Lung (tissue), 12 donors: ENCODE data around the gene ZNF562. TPM values are rescaled to one million over a fixed set of nuclear protein-coding genes. Genes with fewer than 3 reads are reported as not detected.
"Not testable (repeated sequence)": the region's sequence is repeated elsewhere in the genome, so short reads cannot be mapped to it uniquely, and the experiment has no call there.

Experiments
- ATAC-seq: fragments of 200-7000 bp; cut with Tn5 transposase; one replicate; pipeline ENCODE4 v1.9.1; 2020; ENCODE audit warnings: moderate number of reproducible peaks; ENCODE audit not compliant: insufficient read depth, low FRiP score
- DNase-seq, 3 donors: peaks; one replicate each; pipeline ENCODE4 v3.0.0-alpha.2; 2013 to 2017
- H3K27ac ChIP-seq, 2 donors: one replicate each; pipeline ENCODE4 v1.5.1; 2013; ENCODE audit warnings: mild to moderate bottlenecking in 2 of 2, moderate library complexity in 2 of 2, control low read depth in 1 of 2, inconsistent platforms in 1 of 2, low read depth in 1 of 2, low read length in 1 of 2
- H3K27me3 ChIP-seq, 3 donors: one replicate each; pipeline ENCODE4 v1.5.1; 2013; ENCODE audit warnings: low read length in 2 of 3; ENCODE audit not compliant: control insufficient read depth in 3 of 3, insufficient read depth in 3 of 3
- H3K36me3 ChIP-seq, 4 donors: one replicate each; pipeline ENCODE4 v1.5.1; 2013; ENCODE audit warnings: low read length in 4 of 4, mild to moderate bottlenecking in 1 of 4, moderate library complexity in 1 of 4; ENCODE audit not compliant: control insufficient read depth in 4 of 4, insufficient read depth in 4 of 4
- H3K4me1 ChIP-seq, 5 donors: one replicate each; pipeline ENCODE4 v1.5.1; 2013; ENCODE audit warnings: low read length in 5 of 5, mild to moderate bottlenecking in 2 of 5, moderate library complexity in 1 of 5; ENCODE audit not compliant: control insufficient read depth in 5 of 5, insufficient read depth in 5 of 5
- H3K4me3 ChIP-seq: one replicate; pipeline ENCODE4 v1.5.1; 2013; ENCODE audit warnings: mild to moderate bottlenecking, control low read depth, moderate library complexity
- H3K9ac ChIP-seq, 2 donors: one replicate each; pipeline ENCODE4 v1.5.1; 2013; ENCODE audit warnings: low read length in 2 of 2, control low read depth in 1 of 2; ENCODE audit not compliant: insufficient read depth in 1 of 2
- H3K9me3 ChIP-seq, 4 donors: one replicate each; pipeline ENCODE4 v1.5.1; 2013; ENCODE audit warnings: low read length in 3 of 4, mild to moderate bottlenecking in 1 of 4, moderate library complexity in 1 of 4; ENCODE audit not compliant: control insufficient read depth in 4 of 4, insufficient read depth in 3 of 4
- WGBS, 2 donors: extraction: QIAGEN DNeasy Blood & Tissue Kit; methylation state at CpG; one replicate each; pipeline ENCODE4 v1.1.7; 2013; 5-methylcytosine and 5-hydroxymethylcytosine counted together
- polyA plus RNA-seq, 2 donors: library from polyadenylated mRNA; stranded (reverse); fragments of 200-250 nt; gene quantifications; one replicate each; pipeline ENCODE4 v1.2.1, GENCODE V29; 2013
- total RNA-seq, 2 donors: library from RNA; depleted of rRNA in 1 of 2; stranded (reverse); fragments of >200 nt in 1 of 2; gene quantifications; one replicate each; pipeline ENCODE4 v1.2.1, GENCODE V29; 2014 to 2021
- TF ChIP-seq, protein P1 (sequence below): IDR thresholded peaks from 2 replicates; pipeline ENCODE4 v1.5.1; 2012; ENCODE audit warnings: mild to moderate bottlenecking; ENCODE audit errors: control extremely low read depth, extremely low read depth
- donor health status: control.
- donor health status: control.
- donor health status: Bipolar disorder and iron deficiency.
- donor health status: healthy.
- donor health status: DM: yes; HTN: yes; CAD: no.

Gene ZNF562
- total and polyA plus RNA-seq, 4 donors: 6.2 to 45.9 (median 18.3) TPM

DNA sequence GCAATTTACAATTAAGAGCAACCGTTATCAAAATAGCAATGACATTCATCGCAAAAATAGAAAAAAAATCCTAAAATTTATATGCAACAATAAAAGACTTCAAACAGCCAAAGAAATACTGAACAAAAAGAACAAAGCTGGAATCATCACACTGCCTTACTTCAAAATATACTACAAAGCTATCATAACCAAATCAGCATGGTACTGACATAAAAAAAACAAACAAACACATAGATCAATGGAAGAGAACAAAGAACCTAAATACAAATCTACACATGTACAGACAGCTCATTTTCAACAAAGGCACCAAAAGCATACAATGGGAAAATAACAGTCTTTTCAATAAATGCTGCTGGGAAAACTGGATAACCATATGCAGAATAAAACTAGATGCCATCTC lies 6.4 kb downstream of the ZNF562 start:
- no peak overlapping the region for H3K9ac ChIP-seq
- H3K36me3 ChIP-seq: peaks cover 4 to 40% (median 9%) of the 10 kb centered on the region in 4 donors
- no peaks in the 10 kb centered on the region for H3K27me3 ChIP-seq
- no peak overlapping the region for H3K4me3 ChIP-seq
- ATAC-seq (no peak), DNase-seq (no peak)
- H3K9me3 ChIP-seq: peaks cover 0 to 31% (median 12%) of the 10 kb centered on the region in 4 donors
- TF ChIP-seq, protein P1, sequence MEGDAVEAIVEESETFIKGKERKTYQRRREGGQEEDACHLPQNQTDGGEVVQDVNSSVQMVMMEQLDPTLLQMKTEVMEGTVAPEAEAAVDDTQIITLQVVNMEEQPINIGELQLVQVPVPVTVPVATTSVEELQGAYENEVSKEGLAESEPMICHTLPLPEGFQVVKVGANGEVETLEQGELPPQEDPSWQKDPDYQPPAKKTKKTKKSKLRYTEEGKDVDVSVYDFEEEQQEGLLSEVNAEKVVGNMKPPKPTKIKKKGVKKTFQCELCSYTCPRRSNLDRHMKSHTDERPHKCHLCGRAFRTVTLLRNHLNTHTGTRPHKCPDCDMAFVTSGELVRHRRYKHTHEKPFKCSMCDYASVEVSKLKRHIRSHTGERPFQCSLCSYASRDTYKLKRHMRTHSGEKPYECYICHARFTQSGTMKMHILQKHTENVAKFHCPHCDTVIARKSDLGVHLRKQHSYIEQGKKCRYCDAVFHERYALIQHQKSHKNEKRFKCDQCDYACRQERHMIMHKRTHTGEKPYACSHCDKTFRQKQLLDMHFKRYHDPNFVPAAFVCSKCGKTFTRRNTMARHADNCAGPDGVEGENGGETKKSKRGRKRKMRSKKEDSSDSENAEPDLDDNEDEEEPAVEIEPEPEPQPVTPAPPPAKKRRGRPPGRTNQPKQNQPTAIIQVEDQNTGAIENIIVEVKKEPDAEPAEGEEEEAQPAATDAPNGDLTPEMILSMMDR: no peak
- 98% methylated on average over 2 of the region's 2 CpGs for WGBS, 2 donors
- no peaks in the 10 kb centered on the region for H3K4me1 ChIP-seq
- no peak overlapping the region for H3K27ac ChIP-seq

DNA sequence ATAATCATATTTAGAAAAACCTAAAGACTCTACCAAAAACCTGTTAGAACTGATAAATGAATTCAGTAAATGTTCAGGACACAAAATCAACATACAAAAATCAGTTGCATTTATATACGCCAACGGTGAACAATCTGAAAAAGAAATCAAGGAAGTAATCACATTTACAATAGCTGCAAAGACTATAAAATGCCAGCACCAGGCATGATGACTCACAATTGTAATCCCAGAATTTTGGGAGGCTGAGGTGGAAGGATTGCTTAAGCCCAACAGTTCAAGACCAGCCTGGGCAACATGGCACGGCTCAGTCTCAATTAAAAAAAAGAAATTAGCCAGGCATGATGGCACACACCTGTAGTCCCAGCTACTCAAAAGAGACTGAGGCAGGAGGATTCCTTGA lies 7.0 kb downstream of the ZNF562 start:
- Histone ChIP-seq H3K9ac (no peak overlapping the region), H3K27me3 (no peaks in the 10 kb centered on the region), H3K4me1 (no peaks in the 10 kb centered on the region), H3K36me3 (peaks cover 4 to 37% (median 9%) of the 10 kb centered on the region in 4 donors), H3K9me3 (peaks cover 0 to 27% (median 11%) of the 10 kb centered on the region in 4 donors), H3K4me3 (no peak overlapping the region), H3K27ac (no peak overlapping the region)
- ATAC-seq (no peak), DNase-seq (no peak)
- TF ChIP-seq, protein P1: no peak
- WGBS, 2 donors: 90 to 95% methylated on average over 3 of the region's 3 CpGs

DNA sequence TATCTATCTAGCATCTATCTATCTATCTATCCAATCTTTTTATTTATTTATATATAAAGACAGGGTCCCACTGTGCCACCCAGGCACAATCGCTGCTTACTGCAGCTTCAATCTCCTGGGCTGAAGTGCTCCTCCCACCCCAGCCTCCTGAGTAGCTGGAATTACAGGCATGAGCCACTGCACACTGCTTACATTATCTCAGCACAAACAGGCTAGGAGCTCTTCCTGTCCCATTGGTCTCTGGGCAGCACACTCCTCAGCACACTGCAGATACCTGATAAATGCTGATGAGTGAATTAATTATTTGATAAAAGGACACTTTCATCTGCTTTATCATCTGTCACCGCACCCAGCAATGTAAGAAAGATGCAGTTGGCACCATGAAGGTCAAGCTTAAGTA lies 16.1 kb downstream of the ZNF562 start:
- ATAC-seq: no peak
- H3K27me3 ChIP-seq: no peaks in the 10 kb centered on the region
- 83 to 85% methylated on average over 2 of the region's 2 CpGs for WGBS, 2 donors
- H3K4me1 ChIP-seq: peaks cover 0 to 4% (median 0%) of the 10 kb centered on the region in 5 donors
- peaks cover 0 to 22% (median 10%) of the 10 kb centered on the region in 4 donors for H3K9me3 ChIP-seq
- H3K36me3 ChIP-seq: peaks cover 26 to 35% (median 32%) of the 10 kb centered on the region in 4 donors
- H3K27ac ChIP-seq: no peak overlapping the region
- no peak overlapping the region for H3K4me3 ChIP-seq
- H3K9ac ChIP-seq: no peak overlapping the region
- TF ChIP-seq, protein P1: no peak
- no peak for DNase-seq

DNA sequence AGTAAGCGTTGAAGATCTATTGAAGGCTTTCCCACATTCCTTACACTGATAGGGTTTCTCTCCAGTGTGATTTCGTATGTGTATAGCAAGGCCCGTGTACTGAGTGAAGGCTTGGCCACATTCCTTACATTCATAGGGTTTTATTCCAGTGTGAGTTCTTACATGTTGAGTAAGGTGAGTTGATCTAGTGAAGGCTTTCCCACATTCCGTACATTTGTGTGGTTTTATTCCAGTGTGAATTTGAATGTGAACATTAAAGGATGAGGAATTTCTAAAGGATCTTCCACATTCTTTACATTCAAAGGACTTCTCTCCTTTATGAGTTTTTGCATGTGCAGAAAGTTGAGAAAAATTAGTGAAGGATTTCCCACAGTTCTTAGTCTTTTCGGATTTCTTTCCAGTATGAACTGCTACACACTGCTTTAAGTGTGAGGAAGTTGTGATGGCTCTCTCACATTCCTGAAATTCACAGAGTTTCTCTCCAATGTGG lies 21.8 kb downstream of the ZNF562 start:
- Histone ChIP-seq H3K9me3 (peaks cover 0 to 31% (median 26%) of the 10 kb centered on the region in 4 donors), H3K36me3 (peaks cover 44 to 64% (median 59%) of the 10 kb centered on the region in 4 donors)
- not testable (repeated sequence) for H3K4me1 ChIP-seq, H3K27ac ChIP-seq, ATAC-seq, DNase-seq, H3K9ac ChIP-seq, H3K4me3 ChIP-seq, H3K27me3 ChIP-seq
- WGBS, 2 donors: 96 to 98% methylated on average over 5 of the region's 5 CpGs

DNA sequence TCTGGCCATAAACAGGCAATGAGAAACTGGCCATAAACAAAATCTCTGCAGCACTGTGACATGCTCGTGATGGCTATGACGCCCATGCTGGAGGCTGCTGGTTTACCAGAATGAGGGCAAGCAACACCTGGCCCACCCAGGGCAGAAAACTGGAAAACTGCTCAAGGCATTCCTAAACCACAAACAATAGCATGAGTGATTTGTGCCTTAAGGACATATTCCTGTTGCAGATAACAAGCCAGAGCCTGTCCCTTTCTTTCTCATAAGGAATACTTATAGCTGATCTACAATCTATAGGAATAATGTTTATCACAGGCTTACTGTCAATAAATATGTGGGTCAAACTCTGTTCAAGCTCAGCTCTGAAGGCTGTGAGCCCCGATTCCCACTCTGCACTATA lies 23.4 kb downstream of the ZNF562 start:
- ATAC-seq, H3K27ac ChIP-seq, H3K4me3 ChIP-seq, H3K4me1 ChIP-seq, H3K27me3 ChIP-seq, DNase-seq, H3K9ac ChIP-seq: not testable (repeated sequence)
- 95 to 96% methylated on average over 3 of the region's 3 CpGs for WGBS, 2 donors
- H3K9me3 ChIP-seq: peaks cover 0 to 31% (median 24%) of the 10 kb centered on the region in 4 donors
- H3K36me3 ChIP-seq: peaks cover 38 to 65% (median 57%) of the 10 kb centered on the region in 4 donors
